HL-60 (cell line): Measurements from ENCODE around the gene SLC12A1.

ENCODE experiments used
- DNase-seq, 2 experiments: peaks; one replicate each; pipeline ENCODE4 v3.0.0-alpha.2; 2010 to 2020; ENCODE audit warnings: low read depth in 1 of 2, low spot score in 1 of 2
- H3K27ac ChIP-seq: fragments of 250-450 bp; sonication (Bioruptor Pico); replicated peaks from 2 replicates; pipeline ENCODE4 v1.5.1; 2020; ENCODE audit warnings: mild to moderate bottlenecking, moderate library complexity
- H3K27me3 ChIP-seq: fragments of 250-450 bp; sonication (Bioruptor Pico); 2 replicates; pipeline ENCODE4 v1.5.1; 2021; ENCODE audit warnings: mild to moderate bottlenecking, moderate library complexity; ENCODE audit not compliant: insufficient read depth, poor library complexity, severe bottlenecking
- H3K4me3 ChIP-seq: replicated peaks from 2 replicates; pipeline ENCODE4 v1.5.1; 2011; ENCODE audit warnings: mild to moderate bottlenecking, control low read depth, low read length; ENCODE audit not compliant: insufficient read depth
- GABPA ChIP-seq: IDR thresholded peaks from 2 replicates; pipeline ENCODE4 v1.6.1; 2012; ENCODE audit warnings: low read depth
- POLR2AphosphoS5 ChIP-seq: IDR thresholded peaks from 2 replicates; pipeline ENCODE4 v1.6.1; 2012; ENCODE audit warnings: low read depth
- SPI1 ChIP-seq: IDR thresholded peaks from 2 replicates; pipeline ENCODE4 v1.6.1; 2012; ENCODE audit warnings: low read depth, mild to moderate bottlenecking, borderline replicate concordance
- TF ChIP-seq, protein P1 (sequence below): IDR thresholded peaks from one replicate; pipeline ENCODE4 v1.5.1; 2011; ENCODE audit warnings: low read length, control low read depth, inconsistent platforms; ENCODE audit not compliant: insufficient read depth
- TF ChIP-seq, protein P2 (sequence below): IDR thresholded peaks from 2 replicates; pipeline ENCODE4 v1.6.1; 2012; ENCODE audit warnings: low read depth; ENCODE audit not compliant: insufficient replicate concordance

Gene SLC12A1

DNA sequence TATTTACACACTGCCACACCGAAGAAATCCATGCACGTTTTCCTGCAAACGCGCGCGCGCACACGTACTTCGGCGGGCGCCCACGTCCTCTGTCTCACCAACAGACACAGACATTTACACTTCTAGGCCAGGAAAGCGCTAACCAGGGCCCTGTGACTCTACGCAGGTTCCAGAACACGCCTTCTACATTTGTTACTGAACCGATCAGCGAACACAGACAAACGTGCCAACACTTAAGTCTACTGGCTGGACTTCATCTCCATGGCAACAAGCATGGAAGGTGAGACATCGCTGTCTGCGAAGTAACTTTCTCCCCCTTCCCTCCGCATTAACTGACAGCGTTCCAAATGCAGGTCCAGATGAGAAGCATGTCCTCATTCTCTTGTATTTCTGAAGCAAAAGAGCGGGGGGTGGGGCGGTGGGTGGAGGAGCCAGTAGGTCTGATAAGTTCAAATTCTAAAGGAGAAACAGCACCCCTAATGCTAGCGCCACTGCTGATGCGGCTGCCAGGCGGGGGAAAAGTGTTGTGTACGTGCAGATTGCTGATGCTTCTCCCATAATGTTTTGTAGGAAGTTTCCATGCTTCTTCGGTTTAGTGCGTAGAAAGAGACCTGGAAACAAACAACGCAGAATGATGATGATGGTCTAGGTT, 14.4 kb upstream of the SLC12A1 start, which contains the start of gene CTXN2:
TSS of gene CTXN2 (plus strand) at position 92 of the 652 bp plus-strand sequence. CDS start 9,636 bp downstream, outside the sequence.
- Histone ChIP-seq H3K27me3 (peaks cover 4% of the 10 kb centered on the region), H3K27ac (no peak within 1 kb of the TSS), H3K4me3 (no peak within 1 kb of the TSS)
- no peak for DNase-seq
- TF ChIP-seq, protein P1, sequence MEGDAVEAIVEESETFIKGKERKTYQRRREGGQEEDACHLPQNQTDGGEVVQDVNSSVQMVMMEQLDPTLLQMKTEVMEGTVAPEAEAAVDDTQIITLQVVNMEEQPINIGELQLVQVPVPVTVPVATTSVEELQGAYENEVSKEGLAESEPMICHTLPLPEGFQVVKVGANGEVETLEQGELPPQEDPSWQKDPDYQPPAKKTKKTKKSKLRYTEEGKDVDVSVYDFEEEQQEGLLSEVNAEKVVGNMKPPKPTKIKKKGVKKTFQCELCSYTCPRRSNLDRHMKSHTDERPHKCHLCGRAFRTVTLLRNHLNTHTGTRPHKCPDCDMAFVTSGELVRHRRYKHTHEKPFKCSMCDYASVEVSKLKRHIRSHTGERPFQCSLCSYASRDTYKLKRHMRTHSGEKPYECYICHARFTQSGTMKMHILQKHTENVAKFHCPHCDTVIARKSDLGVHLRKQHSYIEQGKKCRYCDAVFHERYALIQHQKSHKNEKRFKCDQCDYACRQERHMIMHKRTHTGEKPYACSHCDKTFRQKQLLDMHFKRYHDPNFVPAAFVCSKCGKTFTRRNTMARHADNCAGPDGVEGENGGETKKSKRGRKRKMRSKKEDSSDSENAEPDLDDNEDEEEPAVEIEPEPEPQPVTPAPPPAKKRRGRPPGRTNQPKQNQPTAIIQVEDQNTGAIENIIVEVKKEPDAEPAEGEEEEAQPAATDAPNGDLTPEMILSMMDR = no peak
- TF ChIP-seq, protein P2, sequence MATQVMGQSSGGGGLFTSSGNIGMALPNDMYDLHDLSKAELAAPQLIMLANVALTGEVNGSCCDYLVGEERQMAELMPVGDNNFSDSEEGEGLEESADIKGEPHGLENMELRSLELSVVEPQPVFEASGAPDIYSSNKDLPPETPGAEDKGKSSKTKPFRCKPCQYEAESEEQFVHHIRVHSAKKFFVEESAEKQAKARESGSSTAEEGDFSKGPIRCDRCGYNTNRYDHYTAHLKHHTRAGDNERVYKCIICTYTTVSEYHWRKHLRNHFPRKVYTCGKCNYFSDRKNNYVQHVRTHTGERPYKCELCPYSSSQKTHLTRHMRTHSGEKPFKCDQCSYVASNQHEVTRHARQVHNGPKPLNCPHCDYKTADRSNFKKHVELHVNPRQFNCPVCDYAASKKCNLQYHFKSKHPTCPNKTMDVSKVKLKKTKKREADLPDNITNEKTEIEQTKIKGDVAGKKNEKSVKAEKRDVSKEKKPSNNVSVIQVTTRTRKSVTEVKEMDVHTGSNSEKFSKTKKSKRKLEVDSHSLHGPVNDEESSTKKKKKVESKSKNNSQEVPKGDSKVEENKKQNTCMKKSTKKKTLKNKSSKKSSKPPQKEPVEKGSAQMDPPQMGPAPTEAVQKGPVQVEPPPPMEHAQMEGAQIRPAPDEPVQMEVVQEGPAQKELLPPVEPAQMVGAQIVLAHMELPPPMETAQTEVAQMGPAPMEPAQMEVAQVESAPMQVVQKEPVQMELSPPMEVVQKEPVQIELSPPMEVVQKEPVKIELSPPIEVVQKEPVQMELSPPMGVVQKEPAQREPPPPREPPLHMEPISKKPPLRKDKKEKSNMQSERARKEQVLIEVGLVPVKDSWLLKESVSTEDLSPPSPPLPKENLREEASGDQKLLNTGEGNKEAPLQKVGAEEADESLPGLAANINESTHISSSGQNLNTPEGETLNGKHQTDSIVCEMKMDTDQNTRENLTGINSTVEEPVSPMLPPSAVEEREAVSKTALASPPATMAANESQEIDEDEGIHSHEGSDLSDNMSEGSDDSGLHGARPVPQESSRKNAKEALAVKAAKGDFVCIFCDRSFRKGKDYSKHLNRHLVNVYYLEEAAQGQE = no peak
- TF ChIP-seq GABPA (no peak), SPI1 (no peak), POLR2AphosphoS5 (no peak)

DNA sequence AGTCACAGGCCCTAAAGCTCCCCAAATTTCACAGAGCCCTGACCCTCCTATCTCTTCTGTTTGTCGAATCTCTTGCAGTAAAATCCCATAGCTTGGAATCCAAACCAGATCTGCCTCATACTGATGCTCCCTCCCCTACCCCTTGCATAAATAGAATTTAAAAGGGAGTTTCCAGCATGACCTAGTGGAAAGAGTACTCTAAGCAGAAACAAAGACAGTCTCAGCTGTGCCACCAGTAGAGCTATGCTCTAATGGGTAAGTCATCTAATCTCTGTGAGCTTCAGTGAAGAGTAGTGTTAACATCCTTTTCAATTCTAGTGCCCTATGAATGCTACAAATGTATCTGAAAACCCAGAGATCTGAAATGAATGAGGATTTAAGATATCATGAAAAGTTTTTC, 4.0 kb upstream of the SLC12A1 start:
- Histone ChIP-seq H3K27ac (no peak overlapping the region), H3K4me3 (no peak overlapping the region), H3K27me3 (peaks cover 2% of the 10 kb centered on the region)
- TF ChIP-seq, protein P2 = no peak
- TF ChIP-seq GABPA (no peak), POLR2AphosphoS5 (no peak), SPI1 (no peak)
- TF ChIP-seq, protein P1 = no peak
- DNase-seq = no peak

DNA sequence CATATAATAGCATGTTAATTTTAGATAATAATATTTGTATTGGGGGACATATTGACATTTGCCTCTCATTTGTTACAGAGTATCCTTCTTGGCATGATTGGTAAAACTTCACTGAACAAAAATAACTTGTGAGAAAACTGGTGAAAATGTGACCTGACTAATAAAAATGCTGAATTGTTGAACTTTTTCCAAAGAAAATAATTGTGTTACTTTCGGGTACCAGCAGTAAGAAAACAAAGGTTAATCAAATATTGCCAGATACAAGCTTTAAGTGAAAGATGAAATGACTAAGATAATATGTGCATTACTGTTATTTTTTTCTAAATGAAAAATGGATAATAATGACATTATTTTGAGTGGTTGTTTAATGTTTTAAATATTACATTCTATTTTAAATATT, 15.2 kb downstream of the SLC12A1 start:
- DNase-seq = no peak
- Histone ChIP-seq H3K27me3 (peaks cover 8% of the 10 kb centered on the region), H3K4me3 (no peak overlapping the region), H3K27ac (no peak overlapping the region)
- TF ChIP-seq POLR2AphosphoS5 = no peak
- TF ChIP-seq, protein P2 = no peak
- TF ChIP-seq, protein P1 = no peak
- TF ChIP-seq SPI1 = no peak
- no peak for TF ChIP-seq GABPA
